SIG-M5 (cell line): ENCODE data around the gene TNS3.
A peak's percentile ranks its signal among the peaks of the same experiment; 100 is the strongest.

ENCODE experiments used
- DNase-seq: peaks from one replicate; lab custom pipeline; 2025; lab: John Stamatoyannopoulos, UW

Gene TNS3

GRCh38 chr7:47506382-47507339 is 75.2 kb downstream of the TNS3 start:
- no peak for DNase-seq

- DNase-seq: no peak
These were observed 76.5 kb downstream of the TNS3 start for GRCh38 chr7:47505312-47506007.

- DNase-seq: no peak
These were observed 77.2 kb downstream of the TNS3 start for GRCh38 chr7:47504551-47505311.

GRCh38 chr7:47503281-47503680 is 78.6 kb downstream of the TNS3 start:
- no peak for DNase-seq

- DNase-seq: no peak
These were observed 79.6 kb downstream of the TNS3 start for GRCh38 chr7:47502240-47502877.

- no peak for DNase-seq
These were observed 80.5 kb downstream of the TNS3 start for GRCh38 chr7:47501406-47501805.

GRCh38 chr7:47500103-47500563 is 81.8 kb downstream of the TNS3 start:
- DNase-seq: no peak

- DNase-seq: no peak
These were observed 83.5 kb downstream of the TNS3 start for GRCh38 chr7:47498229-47499056.

- peak; percentile 41 for DNase-seq
These were observed 84.4 kb downstream of the TNS3 start for GRCh38 chr7:47497367-47498096.

- no peak for DNase-seq
These were observed 85.2 kb downstream of the TNS3 start for GRCh38 chr7:47496666-47497065.

- DNase-seq: no peak
These were observed 85.8 kb downstream of the TNS3 start for GRCh38 chr7:47496056-47496665.

GRCh38 chr7:47493976-47494911 is 87.7 kb downstream of the TNS3 start:
- DNase-seq: no peak

- no peak for DNase-seq
These were observed 89.1 kb downstream of the TNS3 start for GRCh38 chr7:47492716-47493325.

- no peak for DNase-seq
These were observed 91.2 kb downstream of the TNS3 start for GRCh38 chr7:47490501-47491265.

- no peak for DNase-seq
These were observed 92.3 kb downstream of the TNS3 start for GRCh38 chr7:47489624-47490023.

GRCh38 chr7:47488969-47489342 is 93.0 kb downstream of the TNS3 start:
- DNase-seq: no peak

- no peak for DNase-seq
These were observed 93.5 kb downstream of the TNS3 start for GRCh38 chr7:47488201-47488968.
